Suppressor macrophage treated with lipopolysaccharide for 1 hour (primary cell): ENCODE measurements around the gene ZBTB7C.

ENCODE experiments used
- DNase-seq, 3 donors: peaks; one replicate each; pipeline ENCODE4 v3.0.0-alpha.2; 2020 to 2022

Gene ZBTB7C

DNA sequence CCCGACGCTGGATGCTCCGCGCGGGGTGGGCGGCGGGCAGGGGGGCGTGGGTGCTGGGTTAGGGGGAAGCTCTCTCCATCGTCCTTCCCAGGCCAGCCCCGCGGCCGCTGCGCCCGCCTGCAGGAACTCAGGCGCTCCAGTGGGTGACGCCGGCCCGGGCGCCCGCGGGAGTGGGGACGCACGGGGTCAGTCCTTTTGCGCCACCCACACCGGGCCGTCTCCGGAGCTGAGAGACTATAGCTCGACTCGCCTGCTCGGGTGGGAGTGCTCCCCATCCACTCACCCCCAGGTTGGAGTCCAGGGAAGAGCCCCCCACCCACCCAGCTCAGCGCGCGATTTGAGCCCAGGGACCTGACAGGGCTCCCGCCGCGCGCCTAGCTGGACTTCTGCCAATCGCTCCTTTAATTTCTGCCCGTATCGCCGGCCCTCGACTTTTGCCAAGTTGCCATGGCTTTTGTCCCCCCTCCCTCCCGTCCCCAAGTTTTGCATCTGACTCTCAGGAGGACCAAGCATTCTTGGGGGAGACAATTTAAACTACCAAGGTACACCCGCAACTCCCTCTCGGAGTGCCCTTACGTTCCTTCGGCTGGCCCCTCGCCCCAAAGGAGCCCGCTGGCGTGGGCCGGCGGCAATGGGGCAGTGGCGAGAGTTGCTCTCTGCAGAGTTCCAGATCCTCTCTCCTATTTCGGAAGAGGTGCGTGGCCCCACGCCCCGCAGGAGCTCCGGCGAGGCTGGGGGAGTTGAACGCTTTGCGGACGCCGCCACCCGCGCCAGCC, 272.9 kb downstream of the ZBTB7C start:
- peak; percentile 17 to 53 (median 25) for DNase-seq

DNA sequence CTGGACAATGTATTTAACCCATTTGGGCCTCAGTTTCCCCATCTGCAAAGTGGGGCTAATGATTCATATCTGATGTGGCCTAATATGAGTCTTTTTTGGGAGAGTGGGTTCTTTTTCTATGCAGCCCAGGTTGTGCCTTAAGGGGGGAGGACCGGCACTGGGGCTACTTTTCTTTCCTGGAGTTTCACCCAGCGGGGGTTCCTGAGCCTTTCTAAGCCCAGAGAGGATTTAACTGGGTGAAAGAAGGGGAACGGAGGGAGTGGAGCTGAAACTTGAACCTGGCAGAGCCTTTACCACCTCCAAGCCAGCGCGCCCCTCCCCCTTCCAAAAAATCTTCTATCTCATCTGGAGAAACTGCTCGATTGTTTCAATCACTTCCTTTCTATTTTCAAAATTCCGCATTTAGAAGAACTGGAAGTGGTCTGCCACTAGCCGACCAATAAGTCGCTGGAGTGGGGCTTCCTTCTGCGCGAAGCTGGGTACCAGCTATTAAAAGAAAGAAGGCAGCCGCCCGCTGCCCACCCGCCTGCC, 273.7 kb downstream of the ZBTB7C start:
- DNase-seq = no peak

DNA sequence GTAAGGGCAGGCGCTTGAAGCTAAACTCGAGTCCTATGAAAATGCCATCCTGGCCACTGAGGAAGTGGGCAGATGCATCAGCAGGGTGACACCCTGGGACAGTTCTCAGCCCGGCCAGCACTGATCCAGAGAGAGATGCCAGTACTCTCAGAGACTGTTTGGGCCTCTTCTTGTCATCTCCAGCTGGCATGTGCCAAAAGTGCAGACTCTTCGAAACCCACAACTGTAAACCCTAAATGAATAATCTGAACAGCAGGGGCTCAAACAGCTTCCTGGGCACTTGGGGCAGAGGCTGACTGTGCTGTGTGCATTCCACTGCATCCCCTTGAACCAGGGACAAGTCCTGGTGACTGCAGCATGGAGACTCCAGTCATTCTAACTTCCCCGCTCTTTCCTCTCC, 274.6 kb downstream of the ZBTB7C start:
- DNase-seq = no peak

DNA sequence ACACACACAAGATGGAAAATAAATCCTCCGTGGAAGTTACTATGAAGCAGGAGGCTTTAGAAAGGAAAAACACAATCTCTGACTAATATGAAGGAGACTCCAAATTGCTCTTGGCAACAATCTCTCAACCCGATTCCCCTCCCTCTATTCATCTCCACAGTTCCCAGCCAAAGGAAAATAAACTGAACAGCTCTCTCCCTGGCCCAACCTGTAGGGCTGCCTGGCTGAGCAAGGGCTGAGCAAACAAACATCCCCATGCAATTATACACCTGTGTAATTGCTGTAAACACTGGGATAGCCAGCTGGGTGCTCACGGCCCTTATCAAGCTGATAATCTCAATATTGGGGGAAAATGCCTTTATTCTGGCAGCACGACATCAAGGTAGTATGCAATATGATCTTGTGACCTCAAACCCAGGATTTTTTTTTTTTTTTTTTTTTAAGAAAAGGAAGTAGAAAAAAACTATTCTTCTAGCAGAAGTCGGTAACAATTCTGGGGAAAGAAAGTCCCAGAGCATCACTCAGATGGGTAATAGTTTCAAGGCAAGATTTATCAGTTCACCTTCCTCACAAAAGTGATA, 275.4 kb downstream of the ZBTB7C start:
- no peak for DNase-seq

DNA sequence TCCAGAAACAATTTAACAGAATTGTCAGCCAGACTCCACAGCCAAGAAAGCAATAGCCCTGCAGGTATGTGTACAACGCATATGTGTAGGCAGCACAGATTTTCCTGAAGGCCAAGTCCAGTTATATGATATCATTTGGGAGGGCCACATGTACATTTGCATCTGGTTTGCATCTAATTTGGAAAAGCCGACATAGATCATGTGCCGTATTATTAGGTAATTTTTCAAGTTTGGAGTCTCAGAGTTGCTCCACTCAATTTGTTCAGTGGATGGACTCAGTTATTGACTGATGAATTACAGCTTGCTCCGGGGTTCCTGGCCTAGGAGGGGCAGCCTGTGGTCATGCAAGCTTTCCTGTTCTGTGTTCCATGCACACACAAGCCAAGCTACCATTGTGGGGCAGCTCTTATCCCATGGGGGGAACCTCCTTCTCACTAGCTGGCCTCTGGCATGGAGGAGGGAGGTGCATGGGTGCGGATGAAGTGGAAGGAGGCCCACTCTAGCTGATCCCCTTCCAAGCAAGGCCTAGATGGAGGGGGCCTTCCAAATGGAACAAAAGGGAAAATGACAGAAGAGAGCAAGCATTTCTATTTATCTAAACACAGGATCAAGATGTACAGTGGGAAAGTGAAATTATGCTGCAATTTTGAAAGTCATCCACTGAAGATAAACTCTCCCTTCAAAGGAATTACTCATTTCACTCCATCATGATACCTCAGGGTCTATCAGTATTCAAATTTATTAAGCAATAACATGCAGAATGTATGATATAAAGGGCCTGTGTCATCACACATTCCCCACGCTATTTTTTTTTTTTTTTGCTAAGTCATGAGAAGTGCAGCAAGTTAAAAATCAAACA, 276.2 kb downstream of the ZBTB7C start:
- no peak for DNase-seq

DNA sequence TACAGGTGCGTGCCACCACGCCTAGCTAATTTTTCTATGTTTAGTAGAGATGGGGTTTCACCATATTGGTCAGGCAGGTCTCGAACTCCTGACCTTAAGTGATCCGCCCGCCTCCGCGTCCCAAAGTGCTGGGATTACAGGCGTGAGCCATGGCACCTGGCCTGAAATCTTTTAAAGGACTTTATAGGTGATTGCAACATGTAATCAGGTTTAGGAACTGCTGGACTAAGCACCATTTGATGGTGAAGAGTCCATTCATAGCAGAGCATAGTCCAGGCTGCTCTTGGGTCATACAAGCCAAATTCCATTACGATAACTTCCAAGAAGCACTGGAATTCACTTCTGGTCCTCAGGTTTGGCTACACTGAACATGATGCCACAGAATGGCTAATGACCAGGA, 278.1 kb downstream of the ZBTB7C start:
- no peak for DNase-seq

DNA sequence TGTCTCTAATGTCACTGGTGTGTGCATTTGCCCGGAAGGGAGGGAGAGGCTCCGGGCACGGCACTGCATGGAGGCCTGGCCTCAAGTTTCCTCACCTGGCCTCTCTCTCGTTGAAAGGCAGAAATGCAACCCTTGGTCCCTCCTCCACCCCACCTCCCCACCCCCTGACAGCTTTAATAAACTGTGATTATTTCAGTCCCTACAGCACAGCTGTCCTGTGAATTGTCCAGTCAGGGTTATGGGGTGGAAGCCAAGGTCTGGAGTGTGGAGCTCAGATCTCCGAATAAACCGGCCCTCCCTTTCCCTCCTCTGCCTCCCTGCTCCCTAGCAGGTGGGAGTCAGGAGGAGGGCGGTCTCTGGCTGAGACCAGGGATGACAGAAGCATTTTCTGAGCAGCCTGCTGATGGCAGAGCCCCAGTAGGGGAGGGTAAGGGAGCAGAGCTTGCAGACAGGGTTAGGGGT, 279.5 kb downstream of the ZBTB7C start:
- no peak for DNase-seq

DNA sequence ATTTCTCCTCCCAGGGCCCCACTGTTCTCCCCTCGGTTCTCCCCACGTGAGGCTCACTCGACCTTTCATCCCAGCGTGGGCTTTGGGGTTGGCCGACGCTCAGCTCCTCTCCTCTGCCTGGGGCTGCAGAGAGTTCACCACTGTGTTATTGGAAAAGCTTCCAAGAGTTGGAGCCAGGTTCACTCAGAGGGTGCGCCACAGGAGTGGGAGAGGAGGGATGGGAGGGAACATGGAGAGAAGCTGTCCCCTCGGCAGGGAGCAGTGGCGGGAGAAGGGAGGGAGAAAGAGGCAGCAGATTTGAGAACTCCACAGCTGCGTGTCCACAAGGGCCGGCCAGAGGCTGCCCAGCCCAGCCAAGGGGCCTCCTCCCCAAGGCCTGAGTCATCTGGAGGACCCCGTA, 281.6 kb downstream of the ZBTB7C start:
- no peak for DNase-seq

DNA sequence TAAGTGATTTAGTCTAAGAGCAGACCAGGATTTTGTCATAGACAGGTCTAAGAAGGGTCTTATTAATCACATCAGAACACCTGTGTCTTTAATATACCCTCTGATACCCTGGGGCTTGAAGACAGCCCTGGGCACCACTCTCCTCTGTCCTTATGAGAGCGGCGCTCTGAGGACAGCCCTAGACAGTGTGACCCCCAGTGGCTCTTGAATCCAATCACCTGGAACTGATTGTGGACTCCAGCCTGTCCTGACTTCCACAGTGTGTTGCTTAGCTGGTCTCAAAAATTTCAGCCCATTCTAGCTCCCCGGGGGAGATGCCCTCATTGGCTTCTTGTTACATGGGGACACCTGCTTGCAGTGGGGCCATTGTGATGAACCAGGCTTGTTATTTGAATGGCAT, 282.9 kb downstream of the ZBTB7C start:
- DNase-seq = no peak

DNA sequence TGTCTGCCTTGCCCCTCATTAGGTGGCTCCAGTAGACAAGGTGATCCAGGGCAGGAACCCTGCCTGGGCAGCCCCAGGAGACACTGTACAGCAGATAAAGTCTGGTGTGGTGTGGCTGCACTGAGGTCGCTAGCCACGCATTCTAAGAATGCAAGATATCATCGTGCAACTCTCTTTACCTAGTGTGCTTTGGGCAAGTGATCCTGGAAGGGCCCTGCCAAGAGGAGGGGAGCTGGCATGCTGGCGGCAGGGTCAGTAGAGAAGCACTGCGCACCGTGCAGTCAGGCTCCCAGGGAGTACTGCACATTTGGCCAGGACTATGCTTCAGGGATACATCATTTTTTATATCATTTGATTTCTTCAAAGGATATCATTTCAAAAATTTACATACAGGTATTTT, 283.5 kb downstream of the ZBTB7C start:
- DNase-seq = no peak

DNA sequence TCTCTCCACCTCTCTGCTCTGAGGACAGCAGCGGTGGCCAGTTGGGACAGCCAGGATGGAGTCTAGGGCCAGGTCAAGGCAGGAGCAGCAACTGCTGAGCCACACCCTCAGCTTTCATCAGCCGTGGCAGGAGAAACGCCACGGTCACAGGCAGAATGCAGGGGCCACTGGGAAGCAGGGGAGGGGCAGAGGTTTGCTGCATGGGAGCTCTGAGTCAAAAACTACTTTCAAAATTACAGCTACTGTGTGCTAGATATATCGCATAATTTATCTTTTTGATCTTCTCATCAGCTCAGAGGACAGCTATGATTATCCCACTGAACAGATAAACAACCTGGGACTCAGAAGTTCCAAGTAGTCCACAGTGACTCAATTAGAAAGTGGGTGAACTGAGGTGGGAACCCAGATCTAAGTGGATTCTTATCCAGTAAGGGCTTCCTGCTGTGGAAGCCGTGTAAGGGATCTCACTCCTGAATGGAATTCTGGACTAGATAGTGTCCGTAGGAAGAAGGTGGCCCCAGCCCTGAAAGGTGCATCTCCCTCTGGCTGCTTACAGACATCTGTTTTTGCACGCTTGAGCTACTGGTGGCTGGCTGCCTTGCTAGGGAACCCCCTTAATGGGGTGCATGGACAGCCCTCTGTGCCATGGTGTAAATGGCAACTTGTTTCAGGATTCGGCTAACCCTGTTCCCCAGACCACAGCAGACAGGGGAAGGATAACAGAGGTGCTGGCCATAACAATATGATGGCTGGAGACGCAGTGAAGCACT, 284.1 kb downstream of the ZBTB7C start:
- DNase-seq = no peak

DNA sequence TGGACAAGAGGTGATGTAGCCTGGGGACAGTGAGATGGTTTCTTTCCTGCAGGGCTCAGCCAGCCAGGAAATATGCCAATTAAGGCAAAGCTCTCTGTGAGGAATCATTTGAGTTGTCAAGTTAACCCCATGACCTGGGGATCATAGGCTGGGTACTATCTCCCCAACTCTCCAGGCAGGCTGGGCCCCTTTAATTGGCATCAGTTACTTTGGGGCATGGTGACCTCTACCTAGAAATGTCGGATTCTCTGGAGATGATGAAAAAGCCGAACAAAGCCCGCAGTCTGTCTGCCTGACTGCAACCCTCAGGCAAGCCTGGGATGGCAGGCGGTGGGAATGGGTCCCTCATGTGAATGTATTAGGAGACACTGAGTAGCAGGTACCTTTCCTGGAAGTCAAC, 285.2 kb downstream of the ZBTB7C start:
- no peak for DNase-seq

DNA sequence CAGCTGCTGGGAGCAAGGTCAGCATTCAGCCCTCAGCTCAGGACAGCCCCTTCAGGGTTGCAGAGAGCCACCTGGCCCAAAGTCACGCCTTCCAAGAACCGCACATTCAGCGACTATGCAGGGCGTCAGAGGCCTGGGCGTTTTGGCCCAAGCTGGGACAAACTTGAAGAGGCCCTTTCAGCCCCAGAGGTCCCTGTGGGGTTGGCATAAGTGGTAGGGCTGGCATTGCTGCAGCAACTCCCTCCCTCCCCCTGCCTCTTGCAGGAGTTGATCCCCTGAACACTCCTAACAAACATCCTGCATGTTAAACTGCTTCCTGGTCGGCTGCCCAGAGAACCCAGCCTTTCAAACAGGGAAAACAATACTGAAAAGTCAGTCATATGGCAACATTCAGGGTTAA, 285.9 kb downstream of the ZBTB7C start:
- no peak for DNase-seq

DNA sequence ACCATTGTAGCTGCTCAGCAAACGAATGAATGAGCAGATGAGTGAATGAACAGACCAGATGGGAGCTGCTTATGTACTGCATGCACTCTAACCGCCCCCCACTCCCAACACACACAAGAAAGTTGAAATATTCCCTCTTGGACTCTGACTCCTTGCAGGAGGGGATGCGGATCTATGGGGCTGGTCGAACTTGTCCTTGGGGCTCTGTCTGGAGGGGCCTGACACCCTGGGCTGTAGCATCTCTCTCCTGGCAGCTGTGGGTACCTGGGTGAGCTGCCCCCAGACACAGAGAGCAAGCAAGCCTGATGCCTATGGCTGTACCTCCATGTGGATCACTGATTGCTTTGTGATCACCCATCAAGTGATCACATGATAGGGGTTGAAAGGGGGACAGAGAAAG, 286.4 kb downstream of the ZBTB7C start:
- no peak for DNase-seq

DNA sequence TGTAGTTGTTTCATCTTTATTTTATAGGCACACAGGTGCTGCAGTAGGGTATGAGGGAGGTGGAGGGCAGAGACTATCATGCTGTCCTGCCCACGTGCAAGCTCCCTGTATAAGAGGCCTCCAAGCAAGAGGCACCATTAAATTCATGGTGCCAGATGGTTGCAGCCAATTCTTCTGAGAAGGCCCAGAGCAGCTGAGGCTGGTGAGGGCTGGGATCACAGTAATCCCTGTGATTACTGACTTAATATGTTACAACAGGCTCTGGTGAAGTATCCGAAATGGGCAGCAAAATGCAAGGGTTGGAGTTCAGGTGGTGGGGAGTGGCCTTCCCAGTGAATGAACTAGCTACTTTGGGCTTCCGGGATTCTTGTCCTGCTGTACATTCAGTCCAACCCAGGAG, 286.8 kb downstream of the ZBTB7C start:
- DNase-seq = no peak

DNA sequence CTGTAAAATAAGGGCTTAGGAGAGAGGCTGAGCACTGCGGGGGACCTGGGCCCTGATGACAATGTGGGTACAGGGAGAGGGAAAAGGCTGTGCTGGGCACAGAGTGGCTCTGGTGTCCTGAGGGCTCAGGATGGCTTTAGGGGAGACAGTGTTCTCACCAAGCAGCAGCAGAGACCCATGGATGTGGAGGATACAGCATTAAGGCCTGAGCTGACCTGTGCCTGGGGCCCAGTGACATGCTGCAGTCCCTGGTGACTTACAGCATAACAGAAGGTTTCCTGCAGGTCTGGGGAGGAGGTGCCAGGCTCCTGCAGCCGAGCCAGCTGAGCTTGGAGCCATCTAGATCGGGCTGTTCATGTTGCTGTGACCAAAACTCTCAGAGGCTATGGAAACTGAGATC, 287.4 kb downstream of the ZBTB7C start:
- no peak for DNase-seq

DNA sequence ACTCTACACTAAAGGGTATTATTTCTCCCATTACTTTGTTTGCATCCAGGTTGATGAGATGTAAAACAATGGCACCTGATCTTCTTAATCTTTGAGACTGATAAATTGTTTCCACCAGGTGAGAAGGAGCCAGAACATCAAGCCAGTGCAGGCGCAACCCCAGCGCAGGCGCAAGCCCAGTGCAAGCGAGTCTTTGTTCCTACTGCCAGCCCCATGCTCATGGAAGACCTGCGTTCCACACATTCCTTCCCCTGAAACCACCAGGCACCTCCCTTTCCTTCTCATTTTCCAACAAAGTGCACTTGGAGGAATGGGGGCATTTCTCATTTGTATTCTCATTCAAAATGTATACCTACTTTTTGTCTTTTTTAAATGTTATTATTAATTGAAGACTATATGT, 290.0 kb downstream of the ZBTB7C start:
- no peak for DNase-seq

DNA sequence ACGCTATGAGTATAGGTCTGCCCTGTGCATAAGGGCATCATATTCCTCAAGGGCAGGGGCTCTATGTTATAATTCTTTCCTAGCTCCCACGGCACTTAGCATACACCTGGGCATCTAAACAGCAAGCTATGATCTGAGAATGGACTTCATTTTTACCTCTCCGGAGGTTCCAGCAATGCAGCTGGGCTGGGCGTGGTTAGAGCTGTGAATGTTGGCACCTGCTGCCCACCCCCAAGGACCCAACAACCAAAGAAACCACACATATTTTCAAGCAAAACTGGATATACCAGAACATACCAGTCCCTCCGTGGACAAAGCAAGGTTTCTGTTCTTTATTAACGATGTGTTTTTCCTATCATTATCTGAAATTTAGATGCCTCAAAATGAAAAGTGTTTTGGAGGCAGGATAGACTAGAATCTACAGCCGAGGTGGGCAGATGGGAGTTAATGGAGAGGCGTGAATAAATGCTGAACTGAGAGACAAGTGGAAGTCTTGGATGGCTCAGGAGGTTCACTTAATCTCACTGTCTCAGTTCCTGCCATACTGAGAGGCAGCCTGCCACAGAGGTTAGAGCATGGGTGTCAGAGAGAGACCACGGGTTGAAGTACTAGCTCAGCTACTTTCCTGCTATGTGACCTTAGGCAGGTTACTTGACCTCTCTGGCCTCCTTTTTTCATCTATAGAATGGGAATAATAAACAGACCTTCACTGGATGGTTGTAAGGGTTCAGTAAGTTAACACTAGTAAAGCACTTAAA, 292.1 kb downstream of the ZBTB7C start:
- no peak for DNase-seq

DNA sequence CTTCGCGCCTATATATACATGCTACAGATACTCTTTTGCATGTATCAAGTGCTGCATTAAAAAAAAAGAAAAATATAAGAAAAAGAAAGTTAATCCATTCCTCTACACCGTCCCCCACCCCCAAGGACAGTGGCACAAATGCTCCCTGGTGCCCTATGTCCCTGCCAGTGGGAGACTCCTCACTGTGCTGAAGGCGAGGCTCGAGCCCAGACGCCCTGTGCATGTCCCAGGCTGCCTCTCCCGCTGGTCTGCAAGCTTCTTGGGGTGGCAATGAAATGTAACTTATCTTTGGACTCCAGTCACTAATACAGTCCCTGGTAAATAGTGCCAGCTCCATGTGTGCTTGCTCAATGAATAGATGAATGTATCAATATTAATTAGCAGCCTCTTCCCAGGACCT, 293.2 kb downstream of the ZBTB7C start:
- DNase-seq = no peak

DNA sequence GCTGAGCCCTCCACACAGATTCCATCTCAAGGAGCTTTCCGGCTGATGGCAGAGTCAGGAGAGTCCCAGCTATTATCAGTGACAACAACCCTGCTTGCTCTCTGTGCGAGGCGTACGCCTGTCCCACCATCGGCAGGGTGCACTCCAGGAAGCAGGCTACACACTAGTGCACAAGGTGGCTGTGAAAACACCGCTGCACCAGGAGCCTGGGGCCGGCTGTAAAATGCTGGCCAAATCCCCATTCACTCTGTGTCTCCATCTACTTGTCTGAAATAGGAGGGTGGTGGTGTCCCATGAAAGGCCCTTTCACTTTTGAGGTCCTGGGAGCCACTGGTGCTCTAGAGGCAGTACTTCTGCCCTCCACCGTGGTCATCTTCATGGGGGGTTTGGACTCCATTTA, 295.5 kb downstream of the ZBTB7C start:
- no peak for DNase-seq

DNA sequence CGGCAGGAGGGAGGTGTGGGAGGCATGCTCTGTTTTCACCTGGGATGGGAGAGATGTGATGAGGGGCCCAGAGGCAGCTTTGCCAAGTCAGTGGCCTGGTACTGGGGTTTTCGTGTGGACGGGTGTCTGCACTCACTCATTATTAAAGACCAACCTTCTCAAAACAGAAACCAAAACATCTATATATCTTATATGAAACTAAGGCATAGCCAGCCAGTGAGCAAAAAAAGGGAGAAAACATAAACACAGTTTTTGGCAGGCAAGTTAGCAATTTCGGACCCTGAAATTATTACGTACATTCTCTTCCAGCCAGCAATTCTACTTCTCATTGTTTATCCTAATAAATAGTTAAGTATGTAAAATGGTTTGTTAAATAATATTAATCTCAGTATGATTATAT, 297.6 kb downstream of the ZBTB7C start:
- DNase-seq = no peak

DNA sequence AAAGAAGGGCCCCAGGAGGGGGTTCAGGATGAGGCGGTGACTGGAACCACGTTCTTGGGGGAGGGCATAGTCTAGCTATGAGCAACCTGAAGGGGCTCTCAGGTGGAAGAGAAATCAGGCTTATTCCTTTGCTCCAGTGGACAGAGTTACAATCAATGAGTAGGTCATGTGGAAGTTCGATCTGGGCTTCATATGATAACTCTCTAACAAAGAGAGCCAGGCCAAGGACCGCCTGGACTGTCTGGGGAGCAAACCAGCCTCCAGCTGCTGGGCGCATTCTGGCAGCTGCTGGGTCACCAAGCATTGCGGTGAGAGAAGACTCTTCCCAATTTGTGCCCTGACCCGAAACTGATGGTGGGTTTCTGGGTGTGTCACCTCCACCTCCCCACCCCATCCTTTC, 298.4 kb downstream of the ZBTB7C start:
- no peak for DNase-seq
